Stimulated activated CD4-positive, alpha-beta T cell treated with anti-CD3 and anti-CD28 coated beads, Interleukin-2, amount 100 ng/mL, for 48 hours (primary cell): ENCODE data around the gene SSTR5.

Experiments used
- DNase-seq, 2 donors: peaks; one replicate each; pipeline ENCODE4 v3.0.0-alpha.2; 2020

The SSTR5 gene

DNA sequence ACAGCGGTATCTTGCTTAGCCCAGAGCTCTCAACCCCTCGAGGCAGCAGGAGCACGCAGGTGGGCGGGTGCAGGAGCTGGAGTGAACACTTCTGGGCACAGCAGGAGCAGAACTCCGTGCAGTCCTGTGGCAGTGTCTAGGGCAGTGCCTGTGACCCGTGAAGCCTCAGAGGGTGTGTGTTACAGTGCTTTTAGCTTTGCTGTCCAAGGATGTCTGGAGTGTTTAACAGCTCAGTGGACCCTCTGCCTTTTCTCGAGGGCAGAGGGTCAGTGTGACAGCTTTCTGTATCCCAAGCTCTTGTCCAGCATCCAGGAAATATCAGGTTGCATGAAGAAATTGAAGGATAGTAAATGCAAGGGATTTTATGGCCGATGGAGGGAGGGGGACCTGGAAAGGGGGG is 16.4 kb upstream of the SSTR5 start:
- no peak for DNase-seq

DNA sequence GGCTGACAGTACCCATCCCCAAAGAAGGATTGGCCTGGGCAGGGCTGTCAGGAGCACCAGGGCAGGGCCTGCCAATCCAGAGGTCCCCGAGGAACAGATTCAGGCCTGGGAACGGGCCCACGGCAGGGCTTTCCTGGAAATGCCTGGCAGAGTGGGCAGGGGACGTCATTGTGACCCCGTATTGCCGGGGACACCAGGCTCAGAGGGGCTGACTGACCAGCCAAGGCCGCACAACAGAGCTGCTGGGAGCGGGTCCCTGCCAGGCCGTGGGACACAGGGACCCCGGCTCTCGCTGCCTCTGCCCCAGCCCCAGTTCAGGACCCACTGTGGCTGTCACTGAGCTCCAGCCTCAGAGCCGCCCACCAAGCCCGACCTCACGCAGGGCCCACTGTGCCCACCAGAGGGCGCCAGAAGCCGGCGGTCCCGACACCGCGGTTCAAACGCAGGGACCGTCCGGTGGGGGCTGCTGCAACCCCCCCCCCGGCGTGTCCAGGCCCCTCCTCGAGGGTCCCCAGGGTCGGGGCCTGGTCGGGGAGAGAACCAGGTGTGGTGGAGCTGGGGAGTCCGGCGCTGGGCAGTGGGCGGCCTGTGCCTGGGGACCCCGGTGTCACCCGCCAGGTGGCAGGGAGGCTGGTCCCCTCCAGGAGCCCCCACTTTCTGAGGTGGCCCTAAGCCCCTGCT is 15.2 kb upstream of the SSTR5 start:
- peak; percentile 73 to 77 for DNase-seq

DNA sequence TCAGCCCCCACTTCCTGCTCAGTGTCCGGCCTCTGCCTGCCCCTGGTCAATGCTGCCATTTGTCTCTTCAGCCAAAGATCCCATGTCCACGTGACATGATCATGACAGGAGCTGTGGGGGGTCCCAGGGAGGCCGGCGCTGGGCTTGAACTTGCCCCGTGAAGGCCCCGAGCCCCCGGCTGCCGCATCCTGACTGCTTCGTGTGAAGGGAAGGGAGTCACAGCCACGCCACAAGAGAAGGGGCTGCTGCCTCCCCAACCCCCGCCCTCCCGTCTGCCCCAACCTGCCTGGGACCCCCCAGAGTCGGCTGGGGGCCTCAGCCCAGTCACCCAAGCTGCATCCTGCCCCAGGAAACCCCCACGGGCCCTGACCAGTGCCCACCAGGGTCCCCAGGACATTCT is 14.3 kb upstream of the SSTR5 start:
- DNase-seq, result no peak

DNA sequence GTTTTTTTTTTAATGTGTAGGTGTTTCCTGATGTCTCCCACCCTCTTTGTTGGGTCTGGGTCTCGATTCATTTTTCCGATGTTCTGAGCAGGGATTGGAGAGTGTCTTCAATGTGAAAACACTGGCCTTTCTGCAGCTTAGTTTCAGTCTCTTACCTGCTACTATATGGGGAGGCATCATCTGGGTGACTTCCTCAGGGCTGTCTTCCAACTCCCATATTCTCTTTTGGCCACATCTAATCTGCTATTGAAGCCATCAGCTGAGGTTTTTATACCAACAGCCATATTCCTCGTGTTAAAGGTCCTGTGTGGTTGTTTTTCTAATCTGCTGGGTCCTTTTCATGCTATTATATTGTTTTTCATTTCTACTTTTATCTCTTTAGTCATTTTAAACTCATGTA is 13.2 kb upstream of the SSTR5 start:
- DNase-seq, result no peak

DNA sequence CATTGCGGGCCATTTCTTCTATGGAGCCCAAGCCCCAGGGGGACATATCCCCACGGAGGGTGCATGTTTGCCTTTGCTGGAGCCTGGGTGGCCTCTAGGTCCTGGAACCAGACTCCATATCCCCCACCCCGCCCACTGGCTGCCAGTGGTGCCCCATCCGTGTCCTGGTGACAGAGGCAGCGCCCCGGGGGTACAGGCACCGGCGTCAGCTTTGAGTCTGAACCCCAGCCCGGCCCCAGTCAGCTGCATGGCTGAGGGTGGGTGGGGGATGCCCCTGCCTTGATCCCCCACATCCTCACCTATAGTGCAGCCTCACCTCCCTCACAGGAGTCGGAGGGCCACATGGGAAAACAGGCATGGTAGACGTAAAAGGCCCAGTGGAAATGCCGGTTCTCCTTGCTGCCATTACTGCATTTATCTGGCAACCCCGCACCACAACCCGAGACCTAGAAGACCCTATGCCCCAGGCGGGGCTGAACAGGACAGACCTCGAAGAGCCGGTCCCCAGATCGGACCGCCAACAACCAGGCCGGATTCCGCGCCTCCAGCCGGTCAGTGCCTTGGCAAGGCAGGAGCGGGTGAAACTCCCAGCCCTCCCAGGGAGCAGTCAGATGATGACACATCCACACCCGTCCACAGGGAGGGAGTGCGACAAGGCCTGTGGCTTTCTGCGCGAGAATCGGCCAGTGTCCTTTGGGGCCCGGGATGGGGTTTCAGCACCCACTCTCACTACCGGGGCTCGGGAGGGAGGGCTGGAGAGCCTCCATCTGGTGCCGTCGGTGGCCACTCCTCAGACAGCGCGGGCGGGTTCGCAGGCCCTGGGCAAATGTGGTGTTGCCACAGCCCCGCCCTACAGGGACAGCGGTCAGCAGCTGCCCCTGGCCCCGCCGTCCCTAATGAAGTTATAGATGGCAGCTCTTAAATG is 11.9 kb upstream of the SSTR5 start:
- no peak for DNase-seq

DNA sequence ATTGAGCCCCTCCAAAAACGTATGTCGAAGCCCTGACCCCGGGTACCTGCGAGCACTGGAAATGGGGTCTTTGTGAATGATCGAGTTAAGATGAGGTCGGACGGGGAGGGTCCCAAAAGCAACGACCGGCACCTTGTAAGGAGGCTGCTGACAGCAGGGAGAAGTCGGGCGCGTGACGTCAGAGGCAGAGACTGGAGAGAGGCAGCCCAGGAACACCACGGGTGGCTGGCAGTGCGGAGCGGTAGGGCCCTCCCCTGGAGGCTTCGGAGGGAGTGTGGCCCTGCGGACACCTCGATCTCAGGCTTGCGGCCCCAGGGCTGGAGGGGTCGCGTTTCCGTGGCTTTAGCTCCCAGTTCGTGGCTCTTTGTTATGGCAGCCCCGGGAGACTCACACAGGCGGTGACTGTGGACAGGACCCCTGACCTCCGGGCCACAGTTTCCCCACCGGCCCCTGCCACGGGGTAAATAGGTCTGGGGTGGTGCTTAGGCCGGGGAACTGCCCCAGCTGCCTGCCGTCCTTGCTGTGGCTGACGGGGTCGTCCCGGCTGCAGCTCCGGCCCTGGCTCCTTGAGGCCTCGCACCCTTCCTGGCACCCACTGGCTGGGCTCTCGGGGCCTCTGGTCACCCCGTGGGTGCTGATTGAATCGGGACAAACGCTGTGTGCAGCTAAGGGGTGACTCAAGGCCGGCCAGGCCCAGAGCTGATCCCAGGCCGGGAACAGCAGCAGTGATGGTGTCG is 10.6 kb upstream of the SSTR5 start:
- DNase-seq, result no peak

DNA sequence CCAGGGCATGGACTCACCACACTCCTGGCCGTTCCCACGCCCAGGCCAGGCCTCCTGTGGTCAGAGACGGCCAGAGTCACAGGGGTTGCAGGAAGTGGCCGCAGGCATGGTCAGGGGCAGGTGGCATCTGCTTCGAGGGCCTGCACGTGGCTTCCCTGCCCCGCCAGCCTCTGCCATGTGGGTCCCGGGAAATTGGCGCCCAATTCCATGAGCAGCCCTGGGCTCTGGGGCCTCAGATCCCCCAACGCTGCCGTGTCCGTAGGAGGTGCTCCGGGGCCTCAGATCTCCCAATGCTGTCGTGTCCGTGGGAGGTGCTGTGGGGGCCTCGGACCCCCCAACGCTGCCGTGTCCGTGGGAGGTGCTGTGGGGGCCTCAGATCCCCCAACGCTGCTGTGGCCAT is 9.7 kb upstream of the SSTR5 start:
- DNase-seq, result no peak

DNA sequence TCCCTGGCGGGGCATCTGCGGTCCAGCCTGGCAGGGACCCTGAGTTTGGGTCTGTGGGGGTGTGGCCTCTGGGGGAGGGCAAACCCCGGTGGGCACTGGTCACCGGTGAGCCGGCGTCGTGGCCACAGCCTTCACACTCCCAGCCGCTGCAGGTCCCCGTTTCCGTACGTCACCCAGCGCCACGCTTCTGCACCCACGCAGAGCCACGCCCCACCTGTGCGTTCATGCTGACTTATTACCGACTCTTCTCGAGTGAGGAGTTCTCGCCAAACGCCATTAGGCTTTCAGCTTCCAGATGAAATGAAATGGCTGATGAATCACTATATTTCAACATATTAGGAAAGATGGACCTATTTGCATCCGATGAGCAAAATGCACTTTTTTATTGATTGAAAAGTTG is 8.8 kb upstream of the SSTR5 start:
- no peak for DNase-seq

DNA sequence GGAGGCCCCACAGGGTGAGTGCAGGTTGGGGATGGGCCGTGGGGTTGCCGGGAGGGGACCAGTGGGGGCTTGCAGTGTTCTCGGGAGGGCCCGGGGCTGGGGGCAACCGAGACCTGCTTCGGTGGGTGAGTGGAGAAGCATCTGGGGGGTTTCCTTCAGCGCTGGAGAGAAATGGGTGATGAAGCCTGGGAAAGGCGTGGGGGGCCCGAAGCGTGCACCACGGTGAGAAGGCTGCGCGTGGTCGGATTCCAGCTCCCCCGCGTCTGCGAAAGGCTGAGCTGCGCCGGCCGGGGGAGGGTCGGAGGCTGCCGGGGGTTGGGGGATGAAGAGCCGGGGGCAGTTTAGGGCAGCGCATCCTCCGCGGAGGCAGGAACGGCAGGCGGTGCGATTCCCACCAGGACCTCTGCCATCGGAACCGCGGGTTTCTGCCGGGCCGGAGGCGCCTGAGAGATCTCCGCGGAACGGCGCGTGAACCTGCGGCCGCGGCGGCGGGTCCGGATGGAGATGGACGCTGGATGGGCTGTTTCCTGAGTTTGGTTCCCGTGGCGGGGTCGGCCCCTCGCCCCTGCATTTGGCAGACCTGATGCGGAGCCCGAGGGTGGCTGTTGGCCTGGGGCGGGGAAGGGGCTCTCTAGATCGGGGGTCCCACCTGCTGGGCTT is 6.9 kb upstream of the SSTR5 start:
- DNase-seq, result no peak

DNA sequence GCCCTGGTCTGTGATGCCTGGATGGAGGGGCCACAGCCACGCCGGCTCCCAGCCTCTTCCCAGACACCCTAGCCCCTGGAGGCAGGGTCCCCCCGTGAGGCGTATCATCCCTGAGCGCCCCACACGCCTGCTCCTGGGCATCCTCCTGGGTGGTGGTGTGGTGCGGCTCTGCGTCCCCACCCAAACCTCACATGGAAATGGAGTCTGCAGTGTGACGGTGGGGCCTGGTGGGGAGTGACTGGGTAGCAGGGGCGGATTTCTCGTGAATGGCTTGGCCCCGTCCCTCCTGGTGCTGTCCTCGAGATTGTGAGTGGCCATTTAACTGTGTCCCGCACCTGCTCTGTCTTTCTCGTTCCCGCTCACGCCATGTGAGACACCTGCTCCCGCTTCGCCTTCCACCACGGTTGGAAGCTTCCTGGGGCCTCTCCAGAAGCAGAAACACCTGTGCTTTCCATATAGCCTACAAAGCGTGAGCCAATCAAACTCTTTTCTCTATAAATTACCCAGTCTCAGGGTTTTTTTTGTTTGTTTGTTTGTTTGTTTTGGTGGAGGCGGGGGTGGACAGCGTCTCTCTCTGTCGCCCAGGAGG is 5.9 kb upstream of the SSTR5 start:
- no peak for DNase-seq

DNA sequence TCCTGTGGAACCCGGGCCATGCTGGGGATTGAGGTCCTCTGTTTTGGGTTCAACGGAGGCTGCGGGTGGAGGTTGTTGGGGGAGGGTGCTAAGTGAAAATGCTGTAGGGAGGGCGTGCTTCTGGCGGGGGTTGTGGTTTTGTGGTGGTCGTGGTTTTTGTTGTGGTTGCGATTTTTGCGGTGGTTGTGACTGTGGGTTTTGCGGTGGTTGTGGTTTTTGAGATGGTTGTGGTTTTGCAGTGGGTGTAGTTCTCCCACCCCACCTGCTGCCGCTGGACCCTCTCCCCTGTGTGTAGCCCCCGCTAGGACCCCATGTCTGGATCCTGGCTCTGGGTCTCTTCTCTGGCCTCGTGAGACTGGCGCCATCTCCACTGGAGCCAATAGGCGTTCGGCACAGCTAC is 4.9 kb upstream of the SSTR5 start:
- no peak for DNase-seq

DNA sequence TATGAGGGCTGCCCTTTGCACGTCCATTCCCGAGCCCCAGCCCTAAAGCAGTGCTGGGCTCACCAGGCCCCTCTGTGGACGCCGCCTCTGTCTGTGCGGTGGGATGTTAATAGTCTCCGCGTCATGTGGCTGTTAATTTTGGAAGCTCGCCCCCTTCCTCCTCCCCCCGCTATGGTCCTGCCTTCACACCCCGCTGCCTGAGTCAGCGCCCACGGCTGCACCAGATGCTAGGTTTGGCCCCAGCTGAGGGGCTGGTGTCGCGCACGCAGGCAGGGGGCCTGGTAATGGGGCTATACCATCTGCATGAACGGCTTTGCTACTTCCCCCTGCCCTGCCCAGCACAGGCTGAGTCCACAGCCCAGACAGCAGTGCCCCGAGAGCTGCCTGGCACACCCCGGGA is 4.1 kb upstream of the SSTR5 start:
- no peak for DNase-seq

DNA sequence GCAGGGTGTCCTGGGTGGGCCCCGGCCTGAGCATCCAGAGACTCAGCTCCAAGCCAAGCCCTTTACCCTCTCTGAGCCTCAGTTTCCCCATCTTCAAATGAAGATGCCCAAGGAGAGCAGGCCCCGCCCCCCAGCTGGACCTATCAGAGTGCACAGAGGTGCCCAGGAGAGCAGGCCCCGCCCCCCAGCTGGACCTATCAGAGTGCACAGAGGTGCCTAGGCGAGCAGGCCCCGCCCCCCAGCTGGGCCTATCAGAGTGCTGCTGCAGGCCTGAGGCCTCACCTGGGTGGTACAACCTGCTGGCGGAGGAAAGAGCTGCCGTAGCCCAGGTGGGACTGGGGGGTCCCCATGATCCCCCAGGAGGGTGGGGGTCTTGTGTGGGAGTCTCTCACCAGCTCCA is 3.4 kb upstream of the SSTR5 start:
- DNase-seq, result no peak

DNA sequence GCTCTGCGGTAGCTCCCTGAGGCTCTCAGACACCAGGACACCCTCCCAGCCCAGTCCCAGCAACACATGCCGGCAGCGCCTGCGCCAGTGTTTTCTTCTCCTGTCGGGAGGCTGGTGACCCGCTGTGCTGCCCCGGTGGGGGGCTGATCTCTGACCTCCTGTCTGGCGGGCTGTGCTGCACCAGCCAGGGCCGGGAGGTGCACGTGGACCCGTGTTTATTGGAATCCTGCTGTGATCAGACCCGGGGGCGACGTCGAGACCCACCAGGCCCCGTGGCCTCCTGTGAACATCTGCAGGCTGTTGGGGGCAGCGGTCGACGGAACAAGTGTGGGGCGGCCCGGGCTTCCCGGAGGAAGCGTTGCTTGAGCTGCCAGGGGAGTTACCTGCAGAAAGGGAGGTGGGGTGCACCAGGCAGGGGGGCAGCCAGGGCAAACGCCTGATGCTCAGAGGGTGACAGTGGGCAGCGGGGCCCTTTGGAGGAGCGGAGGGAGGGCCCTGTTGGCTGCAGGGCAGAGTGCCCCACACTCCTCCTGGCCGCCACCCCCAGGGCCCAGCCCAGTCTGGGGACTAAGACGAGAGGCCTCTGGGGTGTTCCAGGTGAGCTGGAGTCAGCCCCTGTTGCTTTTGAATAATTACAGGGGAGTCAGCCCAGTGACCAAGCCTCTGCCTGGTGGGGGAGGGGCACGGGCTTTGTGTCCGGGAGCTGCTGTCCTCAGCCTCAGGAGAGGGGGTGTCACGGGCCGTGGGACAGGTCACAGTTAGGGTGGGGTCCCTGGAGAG is 2.3 kb upstream of the SSTR5 start:
- no peak for DNase-seq

DNA sequence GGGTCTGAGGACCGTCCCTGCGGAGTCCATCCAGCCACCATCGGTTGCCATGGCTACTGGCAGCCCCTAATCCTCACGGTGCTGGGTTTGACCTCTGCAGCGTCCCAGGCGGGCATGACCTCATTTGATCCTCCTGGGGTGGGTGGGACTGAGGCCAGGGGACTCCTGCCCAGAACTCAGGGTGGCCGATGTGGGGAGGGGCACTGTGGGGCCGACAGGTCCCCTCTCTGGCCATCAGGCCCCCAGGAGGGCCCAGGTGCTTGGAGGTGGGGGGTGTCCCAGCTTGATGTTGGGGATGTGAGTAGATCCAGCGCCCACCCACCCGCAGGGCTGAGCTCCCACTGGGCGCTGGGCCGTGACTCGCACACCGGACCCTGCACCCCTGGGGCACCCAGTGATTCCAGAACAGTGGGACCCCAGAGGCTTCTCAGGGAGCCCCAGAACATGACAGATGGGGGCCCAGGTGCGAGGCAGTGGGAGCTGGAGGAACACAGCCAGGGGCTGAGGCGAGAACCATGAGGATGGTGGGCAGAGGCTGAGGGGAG is 1.6 kb upstream of the SSTR5 start:
- DNase-seq, result no peak

DNA sequence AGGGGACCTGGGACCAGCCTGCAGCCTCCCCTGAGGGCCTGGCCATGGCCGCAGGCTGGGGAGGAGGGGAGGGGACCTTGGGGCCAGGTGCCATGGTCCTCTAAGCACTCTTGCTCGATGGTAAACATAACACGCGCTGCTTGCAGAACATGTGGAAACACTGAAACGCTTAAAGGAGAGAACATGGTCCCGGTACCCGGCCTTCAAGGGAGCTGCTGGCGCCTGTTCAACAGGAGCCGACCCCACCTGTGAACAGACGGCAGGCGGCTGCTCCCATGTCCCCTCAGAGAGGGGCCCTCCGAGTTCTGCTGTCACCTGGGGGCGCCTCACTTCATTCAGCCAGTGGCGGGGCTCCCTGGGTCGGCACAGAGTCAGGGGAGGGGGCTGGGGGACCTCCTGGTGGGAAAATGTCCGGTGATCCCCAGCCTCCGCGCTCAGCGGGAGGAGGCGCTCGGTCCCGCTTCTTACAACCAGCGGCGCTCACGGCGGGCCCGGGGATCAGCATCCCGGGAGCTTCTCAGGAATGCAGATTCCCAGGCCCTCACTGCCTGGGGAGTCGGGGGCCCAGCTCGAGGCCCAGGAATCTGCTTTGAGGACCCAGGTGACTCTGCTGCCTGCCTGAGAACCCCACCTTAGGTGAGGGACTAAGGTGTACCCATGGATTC is 854 bp upstream of the SSTR5 start:
- DNase-seq, result no peak

DNA sequence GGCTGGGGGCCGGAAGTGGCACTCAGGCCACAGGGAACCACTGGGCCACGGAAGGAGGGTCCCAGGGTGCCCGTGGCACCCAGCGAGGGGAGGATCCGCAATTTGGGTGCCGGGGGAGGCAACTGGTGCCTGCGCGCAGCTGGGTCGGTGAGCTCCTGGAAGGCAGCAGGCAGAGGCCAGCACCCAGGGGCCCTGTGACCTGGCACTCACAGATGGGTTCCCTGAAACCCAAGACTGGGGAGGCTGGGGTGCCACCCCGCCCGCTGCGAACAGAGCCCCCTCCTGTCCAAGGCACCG is 663 bp downstream of the SSTR5 start:
- no peak for DNase-seq

DNA sequence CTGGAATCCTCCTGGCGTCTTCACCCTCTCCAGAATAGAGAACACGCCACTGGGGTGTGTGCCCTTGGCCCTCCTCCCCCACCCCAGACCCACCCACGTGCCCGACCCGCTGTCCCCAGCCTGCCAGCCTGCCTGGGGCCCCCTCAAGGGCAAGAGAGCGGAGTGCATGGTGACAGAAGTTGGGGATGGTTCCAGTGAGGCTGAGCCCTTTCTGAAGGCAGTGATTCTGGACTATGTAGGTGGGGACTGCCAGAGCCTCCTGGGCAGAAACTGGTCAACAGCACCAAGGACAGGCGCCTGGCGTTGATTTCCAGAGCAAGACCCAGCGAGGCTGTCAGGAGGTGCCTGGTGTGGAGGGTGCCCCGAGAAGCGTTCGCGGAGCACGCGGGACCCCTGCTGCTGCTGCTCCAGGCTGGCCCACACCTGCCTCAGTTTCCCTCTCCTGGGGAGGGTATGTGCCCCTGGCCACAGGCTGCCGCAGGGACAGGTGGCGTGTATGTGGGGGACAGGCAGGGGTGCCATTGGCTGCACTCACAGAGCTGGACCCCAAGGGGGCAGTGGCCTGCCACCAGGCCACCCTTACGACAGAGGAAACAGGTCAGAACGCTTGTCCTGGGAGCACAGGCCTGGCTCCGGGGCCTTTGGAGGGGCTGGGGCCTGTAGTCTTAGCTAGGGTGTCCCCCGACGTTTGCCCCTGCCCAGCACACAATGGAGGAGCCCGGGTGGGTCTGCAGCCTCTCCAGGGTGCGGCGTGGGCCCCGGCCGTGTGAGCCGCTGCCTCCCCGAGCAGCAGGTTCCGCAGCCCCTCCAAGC is 1.2 kb downstream of the SSTR5 start:
- DNase-seq, result no peak

DNA sequence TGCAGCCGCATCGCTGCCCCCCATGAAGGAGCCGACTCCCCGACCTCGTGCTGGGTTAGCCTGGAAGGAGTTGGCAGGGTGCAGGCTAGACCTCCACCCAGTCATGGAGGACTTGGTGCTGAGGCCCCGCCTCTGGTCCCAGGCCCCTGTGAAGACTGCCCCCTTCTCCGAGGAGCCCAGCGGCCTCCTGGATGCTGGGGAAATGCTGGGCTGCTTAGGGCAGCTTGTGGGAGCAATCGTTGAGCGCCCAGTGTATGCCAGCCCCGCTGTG is 1.8 kb downstream of the SSTR5 start:
- DNase-seq, result no peak

DNA sequence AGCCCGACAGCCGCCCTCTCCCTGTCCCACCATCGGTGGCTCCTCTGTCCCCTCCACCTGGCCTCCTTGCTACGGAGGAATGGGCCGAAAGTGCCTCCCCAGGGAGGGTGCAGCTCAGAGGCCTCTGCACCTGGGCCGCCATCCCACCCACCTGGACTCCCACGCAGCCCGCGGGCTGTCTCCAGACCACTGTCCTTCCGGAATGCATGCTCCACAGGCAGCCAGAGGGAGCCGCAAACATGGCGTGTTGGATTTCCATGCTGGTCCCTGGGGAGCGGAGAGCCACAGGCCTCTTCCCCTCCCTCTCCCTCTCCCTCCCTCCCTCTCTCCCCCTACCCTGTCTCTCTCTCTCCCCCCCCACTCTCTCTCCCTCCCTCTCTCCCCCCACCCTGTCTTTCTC is 3.0 kb downstream of the SSTR5 start:
- no peak for DNase-seq
